GM19452 (cell line): Measurements from ENCODE around the gene ATXN3L.
"Not testable (repeated sequence)": the region's sequence is repeated elsewhere in the genome, so short reads cannot be mapped to it uniquely, and the experiment has no call there.

ENCODE experiments used
- ATAC-seq: cut with Tn5 transposase; IDR thresholded peaks from one replicate; pipeline ENCODE4 v1.9.1; 2021; ENCODE audit not compliant: unreplicated experiment

ATXN3L gene

GRCh38 chrX:13307041-13307440 lies 12.8 kb downstream of the ATXN3L start:
- no peak for ATAC-seq

GRCh38 chrX:13305108-13305507 lies 14.7 kb downstream of the ATXN3L start:
- no peak for ATAC-seq

- no peak for ATAC-seq
Measured at GRCh38 chrX:13304052-13304451, 15.8 kb downstream of the ATXN3L start.

- ATAC-seq = not testable (repeated sequence)
Measured at GRCh38 chrX:13303248-13303647, 16.6 kb downstream of the ATXN3L start.

- ATAC-seq = no peak
Measured at GRCh38 chrX:13298836-13299235, 21.0 kb downstream of the ATXN3L start.

- ATAC-seq = no peak
Measured at GRCh38 chrX:13295841-13296240, 24.0 kb downstream of the ATXN3L start.

- ATAC-seq = no peak
Measured at GRCh38 chrX:13293700-13294099, 26.2 kb downstream of the ATXN3L start.

GRCh38 chrX:13290891-13291614 lies 28.8 kb downstream of the ATXN3L start:
- no peak for ATAC-seq

- no peak for ATAC-seq
Measured at GRCh38 chrX:13288671-13289070, 31.2 kb downstream of the ATXN3L start.

- no peak for ATAC-seq
Measured at GRCh38 chrX:13287816-13288215, 32.0 kb downstream of the ATXN3L start.

- ATAC-seq = no peak
Measured at GRCh38 chrX:13285693-13286092, 34.2 kb downstream of the ATXN3L start.

GRCh38 chrX:13285229-13285628 lies 34.6 kb downstream of the ATXN3L start:
- no peak for ATAC-seq

- ATAC-seq = no peak
Measured at GRCh38 chrX:13284570-13284969, 35.3 kb downstream of the ATXN3L start.

GRCh38 chrX:13283950-13284546 lies 35.8 kb downstream of the ATXN3L start:
- no peak for ATAC-seq

GRCh38 chrX:13283512-13283911 lies 36.3 kb downstream of the ATXN3L start:
- no peak for ATAC-seq

- ATAC-seq = no peak
Measured at GRCh38 chrX:13281289-13281688, 38.6 kb downstream of the ATXN3L start.

- ATAC-seq = no peak
Measured at GRCh38 chrX:13279279-13280018, 40.4 kb downstream of the ATXN3L start.

- ATAC-seq = no peak
Measured at GRCh38 chrX:13277539-13277938, 42.3 kb downstream of the ATXN3L start.

GRCh38 chrX:13276991-13277390 lies 42.9 kb downstream of the ATXN3L start:
- no peak for ATAC-seq

GRCh38 chrX:13275031-13275430 lies 44.8 kb downstream of the ATXN3L start:
- no peak for ATAC-seq

GRCh38 chrX:13272426-13272825 lies 47.4 kb downstream of the ATXN3L start:
- ATAC-seq = no peak

GRCh38 chrX:13271511-13271910 lies 48.3 kb downstream of the ATXN3L start:
- ATAC-seq = no peak
